HFFc6 (cell line): ENCODE results near the gene ACTL7A. TPM values are rescaled to one million over a fixed set of nuclear protein-coding genes. Genes with fewer than 3 reads are reported as not detected.

Experiments used
- DNase-seq: peaks from one replicate; pipeline ENCODE4 v3.0.0-alpha.2; 2018
- H3K27ac Mint-ChIP-seq: 2 replicates; pipeline ENCODE4 v1.8.0; 2020; ENCODE audit warnings: mild to moderate bottlenecking, mixed read lengths
- H3K27me3 Mint-ChIP-seq: 2 replicates; pipeline ENCODE4 v1.8.0; 2021; ENCODE audit warnings: mild to moderate bottlenecking, moderate library complexity, mixed read lengths; ENCODE audit not compliant: insufficient read depth
- H3K36me3 Mint-ChIP-seq: 2 replicates; pipeline ENCODE4 v1.8.0; 2021; ENCODE audit warnings: low read depth, mixed read lengths
- H3K4me1 Mint-ChIP-seq: 2 replicates; pipeline ENCODE4 v1.8.0; 2020; ENCODE audit warnings: low read depth, mixed read lengths
- H3K4me3 Mint-ChIP-seq: 2 replicates; pipeline ENCODE4 v1.8.0; 2020; ENCODE audit warnings: mild to moderate bottlenecking, moderate library complexity, mixed read lengths
- H3K9me3 Mint-ChIP-seq: 2 replicates; pipeline ENCODE4 v1.8.0; 2020; ENCODE audit warnings: mild to moderate bottlenecking, mixed read lengths
- total RNA-seq, 6 experiments: library from RNA; stranded (reverse); fragmentation: NEBNext Ultra II Directional; extraction: Animal tissue kit (Norgen Biotek cat#: 25700); gene quantifications; 2 replicates in 1 of 6; 3 replicates in 5 of 6; pipeline ENCODE4 v1.2.3, GENCODE V29; 2021
- TF ChIP-seq, protein P1 (sequence below): fragments of 200-600 bp; sonication (generic); IDR thresholded peaks from 2 replicates; pipeline ENCODE4 v1.5.0; 2021; ENCODE audit warnings: antibody characterized with exemption, mild to moderate bottlenecking

Gene ACTL7A
- total RNA-seq, 6 experiments from 2014 or later, result not detected

DNA sequence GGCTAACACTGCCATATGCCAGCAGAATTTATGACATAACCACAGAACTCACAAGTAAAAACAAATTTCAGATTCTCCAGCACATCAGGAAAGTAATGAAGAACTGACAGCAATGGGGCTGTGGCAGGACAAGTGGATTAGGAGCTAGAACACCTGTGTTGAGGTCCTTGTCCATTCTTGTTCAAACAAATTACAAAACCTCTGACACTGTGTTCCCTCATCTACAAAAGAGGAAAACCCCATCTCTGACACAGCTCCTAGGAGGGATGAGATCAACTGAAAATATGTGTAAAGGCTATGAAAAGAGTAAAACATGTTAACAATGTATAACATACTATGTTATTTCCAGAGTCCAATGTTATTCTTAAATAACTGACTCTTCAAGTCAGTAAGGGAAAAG lies 48.3 kb downstream of the ACTL7A start:
- no peak overlapping the region for H3K4me3 Mint-ChIP-seq
- no peaks in the 10 kb centered on the region for H3K9me3 Mint-ChIP-seq
- no peaks in the 10 kb centered on the region for H3K4me1 Mint-ChIP-seq
- no peaks in the 10 kb centered on the region for H3K27me3 Mint-ChIP-seq
- H3K27ac Mint-ChIP-seq, result no peak overlapping the region
- no peak for DNase-seq
- peaks cover 35% of the 10 kb centered on the region for H3K36me3 Mint-ChIP-seq
- TF ChIP-seq, protein P1, sequence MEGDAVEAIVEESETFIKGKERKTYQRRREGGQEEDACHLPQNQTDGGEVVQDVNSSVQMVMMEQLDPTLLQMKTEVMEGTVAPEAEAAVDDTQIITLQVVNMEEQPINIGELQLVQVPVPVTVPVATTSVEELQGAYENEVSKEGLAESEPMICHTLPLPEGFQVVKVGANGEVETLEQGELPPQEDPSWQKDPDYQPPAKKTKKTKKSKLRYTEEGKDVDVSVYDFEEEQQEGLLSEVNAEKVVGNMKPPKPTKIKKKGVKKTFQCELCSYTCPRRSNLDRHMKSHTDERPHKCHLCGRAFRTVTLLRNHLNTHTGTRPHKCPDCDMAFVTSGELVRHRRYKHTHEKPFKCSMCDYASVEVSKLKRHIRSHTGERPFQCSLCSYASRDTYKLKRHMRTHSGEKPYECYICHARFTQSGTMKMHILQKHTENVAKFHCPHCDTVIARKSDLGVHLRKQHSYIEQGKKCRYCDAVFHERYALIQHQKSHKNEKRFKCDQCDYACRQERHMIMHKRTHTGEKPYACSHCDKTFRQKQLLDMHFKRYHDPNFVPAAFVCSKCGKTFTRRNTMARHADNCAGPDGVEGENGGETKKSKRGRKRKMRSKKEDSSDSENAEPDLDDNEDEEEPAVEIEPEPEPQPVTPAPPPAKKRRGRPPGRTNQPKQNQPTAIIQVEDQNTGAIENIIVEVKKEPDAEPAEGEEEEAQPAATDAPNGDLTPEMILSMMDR, result no peak

DNA sequence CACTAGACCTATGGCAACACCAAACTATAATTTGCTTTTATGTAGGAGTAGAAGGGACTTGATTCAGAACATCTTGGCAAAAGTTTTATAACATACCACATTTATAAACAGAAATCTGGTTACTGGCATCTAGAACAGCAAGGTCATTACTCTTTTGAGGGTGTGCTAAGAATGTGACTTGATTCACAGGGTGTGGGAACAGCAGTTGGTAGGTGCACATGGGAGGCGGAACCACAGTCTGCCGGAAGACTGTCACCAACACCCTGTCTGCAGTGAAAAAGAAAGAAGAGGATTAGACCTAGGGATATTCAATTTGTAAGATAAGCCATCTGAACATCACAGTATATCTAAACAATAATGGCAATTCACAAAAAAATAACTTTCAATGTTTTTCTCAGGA lies 48.8 kb downstream of the ACTL7A start:
- no peaks in the 10 kb centered on the region for H3K4me1 Mint-ChIP-seq
- peak overlapping the region; percentile 27; the same call in 1 of the 2 replicates for H3K27ac Mint-ChIP-seq
- no peaks in the 10 kb centered on the region for H3K27me3 Mint-ChIP-seq
- H3K4me3 Mint-ChIP-seq, result no peak overlapping the region
- peaks cover 35% of the 10 kb centered on the region for H3K36me3 Mint-ChIP-seq
- TF ChIP-seq, protein P1, result no peak
- no peaks in the 10 kb centered on the region for H3K9me3 Mint-ChIP-seq
- no peak for DNase-seq

DNA sequence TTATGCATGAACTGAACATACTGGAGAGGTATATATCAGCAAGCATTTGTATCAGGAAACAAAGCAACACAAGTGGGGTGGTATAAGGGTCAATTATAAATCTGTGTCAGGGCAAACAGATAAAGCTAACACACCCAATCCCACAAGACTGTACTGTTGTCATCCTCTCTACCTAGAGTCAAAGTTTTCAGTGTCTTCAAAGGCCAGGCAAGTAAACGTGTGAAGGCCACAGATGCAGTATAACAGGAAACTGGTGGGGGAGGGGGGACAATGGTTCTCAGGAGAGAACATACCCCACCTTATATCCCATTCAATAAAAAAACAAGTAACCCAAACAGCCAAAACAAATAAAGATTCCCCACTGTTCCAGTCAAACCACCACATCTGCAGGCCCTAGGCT lies 49.8 kb downstream of the ACTL7A start:
- peaks cover 33% of the 10 kb centered on the region for H3K36me3 Mint-ChIP-seq
- H3K9me3 Mint-ChIP-seq, result no peaks in the 10 kb centered on the region
- H3K27ac Mint-ChIP-seq, result no peak overlapping the region
- TF ChIP-seq, protein P1, result no peak
- H3K4me1 Mint-ChIP-seq, result no peaks in the 10 kb centered on the region
- H3K4me3 Mint-ChIP-seq, result no peak overlapping the region
- no peaks in the 10 kb centered on the region for H3K27me3 Mint-ChIP-seq
- DNase-seq, result no peak

Other genes starting within 250 kb of the ACTL7A start
- gene ACTL7B, start 6.3 kb upstream of the ACTL7A start, total RNA-seq, result not detected
- 10 to 100 TPM; 24.8 to 37.2 (median 35.2) TPM for gene ELP1, start 71.9 kb downstream of the ACTL7A start, total RNA-seq
- 10 to 100 TPM; 12.5 to 14.0 (median 13.1) TPM for gene ABITRAM, start 72.1 kb downstream of the ACTL7A start, total RNA-seq
- 100 to 1,000 TPM in 5 of 6 experiments, 10 to 100 TPM in 1; 95.3 to 112 (median 107) TPM for gene CTNNAL1, start 151.2 kb downstream of the ACTL7A start, total RNA-seq